ENCODE results near the gene TLR6. TPM values are rescaled to one million over a fixed set of nuclear protein-coding genes. Genes with fewer than 3 reads are reported as not detected.

TLR6 gene
- total RNA-seq, 1 experiment from 2014 or later: not detected

DNA sequence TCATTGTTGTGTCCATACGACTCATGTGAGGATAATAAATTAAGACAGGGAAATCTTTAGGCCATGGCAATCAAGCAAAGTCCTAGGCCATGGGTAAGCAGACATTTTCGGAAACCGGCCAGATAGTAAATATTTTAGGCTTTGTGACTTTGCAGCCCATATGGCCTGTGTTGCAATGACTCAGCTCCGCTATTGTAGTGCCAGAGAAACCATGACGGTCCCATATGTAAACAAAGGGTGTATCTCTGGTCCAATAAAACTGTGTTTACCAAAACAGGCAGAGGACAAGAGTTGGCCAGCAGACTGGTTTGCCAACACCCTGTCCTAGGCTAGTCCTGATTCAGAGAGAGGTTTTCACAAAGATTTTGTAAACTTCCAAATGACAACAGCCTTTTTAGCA, 16.0 kb upstream of the TLR6 start:
- Mint-ChIP-seq H3K27ac (ENCODE audit: unreplicated experiment) (no peak overlapping the region), H3K36me3 (ENCODE audit: insufficient read depth, unreplicated experiment) (peaks cover 14% of the 10 kb centered on the region), H3K9me3 (ENCODE audit: unreplicated experiment) (no peaks in the 10 kb centered on the region), H3K4me1 (ENCODE audit: low read depth, unreplicated experiment) (peaks cover 12% of the 10 kb centered on the region), H3K27me3 (ENCODE audit: insufficient read depth, unreplicated experiment) (no peaks in the 10 kb centered on the region), H3K4me3 (ENCODE audit: unreplicated experiment) (no peak overlapping the region)
- peak in 1 of 2 experiments; percentile 14 for DNase-seq
- ChIA-PET POLR2A (no interaction called here), CTCF (no interaction called here)
- intact Hi-C loops (cut with micrococcal nuclease; ENCODE audit: unreplicated experiment): no loop called here
- H3K4me1 ChIP-seq: peaks cover 8% of the 10 kb centered on the region
- BruUV-seq (replicated peaks): no TSS peak
- no peaks in the 10 kb centered on the region for H3K27me3 ChIP-seq (replicated peaks; ENCODE audit: control insufficient read depth, insufficient read depth, low read length)
- TF ChIP-seq, protein P1, sequence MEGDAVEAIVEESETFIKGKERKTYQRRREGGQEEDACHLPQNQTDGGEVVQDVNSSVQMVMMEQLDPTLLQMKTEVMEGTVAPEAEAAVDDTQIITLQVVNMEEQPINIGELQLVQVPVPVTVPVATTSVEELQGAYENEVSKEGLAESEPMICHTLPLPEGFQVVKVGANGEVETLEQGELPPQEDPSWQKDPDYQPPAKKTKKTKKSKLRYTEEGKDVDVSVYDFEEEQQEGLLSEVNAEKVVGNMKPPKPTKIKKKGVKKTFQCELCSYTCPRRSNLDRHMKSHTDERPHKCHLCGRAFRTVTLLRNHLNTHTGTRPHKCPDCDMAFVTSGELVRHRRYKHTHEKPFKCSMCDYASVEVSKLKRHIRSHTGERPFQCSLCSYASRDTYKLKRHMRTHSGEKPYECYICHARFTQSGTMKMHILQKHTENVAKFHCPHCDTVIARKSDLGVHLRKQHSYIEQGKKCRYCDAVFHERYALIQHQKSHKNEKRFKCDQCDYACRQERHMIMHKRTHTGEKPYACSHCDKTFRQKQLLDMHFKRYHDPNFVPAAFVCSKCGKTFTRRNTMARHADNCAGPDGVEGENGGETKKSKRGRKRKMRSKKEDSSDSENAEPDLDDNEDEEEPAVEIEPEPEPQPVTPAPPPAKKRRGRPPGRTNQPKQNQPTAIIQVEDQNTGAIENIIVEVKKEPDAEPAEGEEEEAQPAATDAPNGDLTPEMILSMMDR (IDR thresholded peaks at IDR 0.05; ENCODE audit: insufficient read depth in 1 of 2, low read depth in 1 of 2, low read length in 1 of 2, severe bottlenecking in 1 of 2, unreplicated experiment in 1 of 2): no peak
- H3K9me3 ChIP-seq: no peaks in the 10 kb centered on the region; the same call in 1 of the 2 replicates
- H3K4me3 ChIP-seq (ENCODE audit: low read depth, low read length): no peak overlapping the region
- no peaks in the 10 kb centered on the region; the same call in 1 of the 2 replicates for H3K36me3 ChIP-seq (ENCODE audit: control insufficient read depth, insufficient read depth, low read length)

DNA sequence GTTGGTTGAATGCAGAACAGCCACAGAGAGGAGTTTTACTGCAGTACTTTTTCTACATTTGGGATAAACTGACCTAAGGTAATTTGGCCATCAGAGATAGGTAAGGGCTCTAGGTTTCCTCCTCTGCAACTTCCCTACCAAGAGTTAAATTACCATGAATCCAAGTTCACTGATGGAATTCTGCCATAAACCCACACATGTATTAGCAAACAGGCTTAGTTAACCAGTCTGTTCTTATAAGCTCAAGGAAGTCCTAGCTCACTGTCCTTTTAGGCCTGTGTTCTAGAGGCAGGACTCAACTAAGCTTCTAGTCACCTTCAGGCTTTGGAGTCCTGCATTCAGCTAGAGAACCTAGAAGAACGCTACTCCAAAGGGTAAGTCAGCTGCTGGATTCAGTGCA, 15.0 kb upstream of the TLR6 start:
- CTCF ChIA-PET: interaction anchor here (0.6 kb wide), 1 partner anchor 31 kb away, joined by 3 read pairs; no protein-coding TSS in a partner anchor
- Histone ChIP-seq H3K27me3 (replicated peaks; ENCODE audit: control insufficient read depth, insufficient read depth, low read length) (no peaks in the 10 kb centered on the region), H3K9me3 (no peaks in the 10 kb centered on the region; the same call in 1 of the 2 replicates), H3K4me1 (peaks cover 8% of the 10 kb centered on the region), H3K36me3 (ENCODE audit: control insufficient read depth, insufficient read depth, low read length) (no peaks in the 10 kb centered on the region; the same call in 1 of the 2 replicates), H3K4me3 (ENCODE audit: low read depth, low read length) (no peak overlapping the region)
- Mint-ChIP-seq H3K36me3 (ENCODE audit: insufficient read depth, unreplicated experiment) (peaks cover 19% of the 10 kb centered on the region), H3K4me1 (ENCODE audit: low read depth, unreplicated experiment) (peaks cover 12% of the 10 kb centered on the region), H3K4me3 (ENCODE audit: unreplicated experiment) (no peak overlapping the region), H3K9me3 (ENCODE audit: unreplicated experiment) (no peaks in the 10 kb centered on the region), H3K27me3 (ENCODE audit: insufficient read depth, unreplicated experiment) (no peaks in the 10 kb centered on the region), H3K27ac (ENCODE audit: unreplicated experiment) (no peak overlapping the region)
- no TSS peak for BruUV-seq (replicated peaks)
- intact Hi-C loops (cut with micrococcal nuclease; ENCODE audit: unreplicated experiment): no loop called here
- TF ChIP-seq, protein P1 (IDR thresholded peaks at IDR 0.05; ENCODE audit: insufficient read depth in 1 of 2, low read depth in 1 of 2, low read length in 1 of 2, severe bottlenecking in 1 of 2, unreplicated experiment in 1 of 2): no peak
- POLR2A ChIA-PET: no interaction called here
- no peak for DNase-seq

DNA sequence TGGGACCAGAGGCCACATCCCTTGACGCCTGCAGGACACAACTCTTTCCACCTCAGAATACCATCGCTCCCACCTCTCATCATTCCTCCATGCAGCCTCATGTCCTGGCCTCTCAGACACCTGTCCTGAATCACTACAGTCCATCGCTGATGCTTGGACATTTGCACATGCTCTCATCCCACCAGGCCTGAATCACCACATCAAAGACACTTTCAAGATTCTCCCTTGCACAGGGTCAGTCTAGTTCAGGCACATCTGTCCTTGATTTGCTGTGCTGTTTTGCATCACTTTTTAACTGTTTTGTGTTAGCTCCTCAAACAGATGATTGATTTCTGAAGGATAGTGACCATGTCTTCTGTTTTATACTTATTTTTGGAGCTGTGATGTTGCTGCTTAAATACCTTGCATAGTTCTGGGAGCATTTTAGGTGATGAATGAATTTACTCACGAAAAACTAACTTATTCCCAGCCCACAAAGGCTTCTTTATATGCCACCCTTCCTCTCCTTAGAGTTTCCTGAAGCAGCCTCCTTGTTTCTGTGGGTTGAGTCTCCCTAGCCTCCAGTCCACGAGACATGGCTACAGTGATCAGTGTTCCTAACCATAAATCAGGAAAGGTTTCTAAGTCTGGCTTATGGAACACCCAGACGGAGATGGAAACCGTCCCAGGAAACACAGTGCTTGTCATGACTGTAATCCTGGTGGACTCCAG, 13.6 kb upstream of the TLR6 start:
- intact Hi-C loops (cut with micrococcal nuclease; ENCODE audit: unreplicated experiment): no loop called here
- CTCF ChIA-PET: no interaction called here

More for the DNA sequence above, 13.6 kb upstream of the TLR6 start:
- Mint-ChIP-seq H3K4me1 (ENCODE audit: low read depth, unreplicated experiment) (peaks cover 12% of the 10 kb centered on the region), H3K27me3 (ENCODE audit: insufficient read depth, unreplicated experiment) (no peaks in the 10 kb centered on the region), H3K4me3 (ENCODE audit: unreplicated experiment) (no peak overlapping the region), H3K27ac (ENCODE audit: unreplicated experiment) (no peak overlapping the region), H3K9me3 (ENCODE audit: unreplicated experiment) (no peaks in the 10 kb centered on the region), H3K36me3 (ENCODE audit: insufficient read depth, unreplicated experiment) (peaks cover 19% of the 10 kb centered on the region)
- POLR2A ChIA-PET: interaction anchor here (0.6 kb wide), 1 partner anchor 932 kb away, joined by 13 read pairs; no protein-coding TSS in a partner anchor
- DNase-seq: no peak
- no peaks in the 10 kb centered on the region; the same call in 1 of the 2 replicates for H3K36me3 ChIP-seq (ENCODE audit: control insufficient read depth, insufficient read depth, low read length)
- peaks cover 8% of the 10 kb centered on the region for H3K4me1 ChIP-seq
- TF ChIP-seq, protein P1 (IDR thresholded peaks at IDR 0.05; ENCODE audit: insufficient read depth in 1 of 2, low read depth in 1 of 2, low read length in 1 of 2, severe bottlenecking in 1 of 2, unreplicated experiment in 1 of 2): no peak
- H3K27me3 ChIP-seq (replicated peaks; ENCODE audit: control insufficient read depth, insufficient read depth, low read length): no peaks in the 10 kb centered on the region
- no peak overlapping the region for H3K4me3 ChIP-seq (ENCODE audit: low read depth, low read length)
- no peaks in the 10 kb centered on the region for H3K9me3 ChIP-seq
- BruUV-seq (replicated peaks): no TSS peak

Data from Caco-2 (cell line).